ENCODE results near the gene HBG2. TPM values are rescaled to one million over a fixed set of nuclear protein-coding genes. Genes with fewer than 3 reads are reported as not detected.

HBG2 gene
- total and polyA plus RNA-seq, 10 of the 15 experiments (the other 5 are each of a cell fraction or from before 2014, with no cell fraction given): 1.1 to 8.3 (median 2.9) TPM; not detected in 5

DNA sequence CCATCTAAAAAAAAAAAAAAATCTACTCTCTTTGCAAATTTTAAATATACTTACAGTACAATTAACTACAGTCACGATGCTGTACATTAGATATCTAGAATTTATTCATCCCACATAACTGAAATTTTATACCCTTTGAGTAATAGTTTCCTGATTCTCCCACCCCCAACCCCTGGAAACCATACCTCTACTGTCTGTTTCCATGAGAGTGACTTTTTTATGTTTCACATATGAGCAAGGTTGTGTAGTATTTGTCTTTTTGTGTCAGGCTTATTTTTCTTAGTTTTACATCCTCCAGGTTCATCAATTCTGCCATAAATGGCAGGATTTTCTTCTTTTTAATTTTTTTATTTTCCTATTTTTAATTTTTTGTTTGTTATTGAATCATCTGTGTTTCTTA, 30.9 kb downstream of the HBG2 start:
- ATAC-seq (no peak), FAIRE-seq (no peak), DNase-seq (ENCODE audit: low read depth, low spot score) (no peak)
- in situ Hi-C loops (cut with MboI): no loop called here
- BruUV-seq (replicated peaks): no TSS peak
- no peaks in the 10 kb centered on the region for H3K36me3 ChIP-seq (ENCODE audit: control insufficient read depth in 2 of 2, insufficient read depth in 2 of 2, low read length in 1 of 2)
- H2AFZ ChIP-seq (ENCODE audit: control insufficient read depth, low read depth, low read length): no peak overlapping the region
- TF ChIP-seq CBX3 (IDR thresholded peaks at IDR 0.05; ENCODE audit: borderline replicate concordance, low read depth) (no peak), EED (IDR thresholded peaks at IDR 0.05; ENCODE audit: low read depth) (no peak), PAX8 (IDR thresholded peaks at IDR 0.05) (no peak), NR2C2 (IDR thresholded peaks at IDR 0.05; ENCODE audit: borderline replicate concordance, control insufficient read depth, insufficient read length, low read depth) (no peak), IKZF1 (conservative IDR thresholded peaks at IDR 0.05) (no peak), LARP7 (IDR thresholded peaks at IDR 0.05) (no peak), CREB1 (IDR thresholded peaks at IDR 0.05; ENCODE audit: low read depth) (no peak), JUND (IDR thresholded peaks at IDR 0.05; ENCODE audit: low read depth, low read length) (no peak), FOXM1 (IDR thresholded peaks at IDR 0.05; ENCODE audit: low read depth, low read length) (no peak), TARDBP (IDR thresholded peaks at IDR 0.05; ENCODE audit: borderline replicate concordance) (no peak), E2F4 (IDR thresholded peaks at IDR 0.05; ENCODE audit: low read depth, low read length) (no peak), HSF1 (IDR thresholded peaks at IDR 0.05; ENCODE audit: low read depth, low read length) (no peak), MXI1 (IDR thresholded peaks at IDR 0.05; ENCODE audit: low read depth, low read length) (no peak), BRCA1 (IDR thresholded peaks at IDR 0.05; ENCODE audit: low read depth, low read length) (no peak)
- TF ChIP-seq, protein P1, sequence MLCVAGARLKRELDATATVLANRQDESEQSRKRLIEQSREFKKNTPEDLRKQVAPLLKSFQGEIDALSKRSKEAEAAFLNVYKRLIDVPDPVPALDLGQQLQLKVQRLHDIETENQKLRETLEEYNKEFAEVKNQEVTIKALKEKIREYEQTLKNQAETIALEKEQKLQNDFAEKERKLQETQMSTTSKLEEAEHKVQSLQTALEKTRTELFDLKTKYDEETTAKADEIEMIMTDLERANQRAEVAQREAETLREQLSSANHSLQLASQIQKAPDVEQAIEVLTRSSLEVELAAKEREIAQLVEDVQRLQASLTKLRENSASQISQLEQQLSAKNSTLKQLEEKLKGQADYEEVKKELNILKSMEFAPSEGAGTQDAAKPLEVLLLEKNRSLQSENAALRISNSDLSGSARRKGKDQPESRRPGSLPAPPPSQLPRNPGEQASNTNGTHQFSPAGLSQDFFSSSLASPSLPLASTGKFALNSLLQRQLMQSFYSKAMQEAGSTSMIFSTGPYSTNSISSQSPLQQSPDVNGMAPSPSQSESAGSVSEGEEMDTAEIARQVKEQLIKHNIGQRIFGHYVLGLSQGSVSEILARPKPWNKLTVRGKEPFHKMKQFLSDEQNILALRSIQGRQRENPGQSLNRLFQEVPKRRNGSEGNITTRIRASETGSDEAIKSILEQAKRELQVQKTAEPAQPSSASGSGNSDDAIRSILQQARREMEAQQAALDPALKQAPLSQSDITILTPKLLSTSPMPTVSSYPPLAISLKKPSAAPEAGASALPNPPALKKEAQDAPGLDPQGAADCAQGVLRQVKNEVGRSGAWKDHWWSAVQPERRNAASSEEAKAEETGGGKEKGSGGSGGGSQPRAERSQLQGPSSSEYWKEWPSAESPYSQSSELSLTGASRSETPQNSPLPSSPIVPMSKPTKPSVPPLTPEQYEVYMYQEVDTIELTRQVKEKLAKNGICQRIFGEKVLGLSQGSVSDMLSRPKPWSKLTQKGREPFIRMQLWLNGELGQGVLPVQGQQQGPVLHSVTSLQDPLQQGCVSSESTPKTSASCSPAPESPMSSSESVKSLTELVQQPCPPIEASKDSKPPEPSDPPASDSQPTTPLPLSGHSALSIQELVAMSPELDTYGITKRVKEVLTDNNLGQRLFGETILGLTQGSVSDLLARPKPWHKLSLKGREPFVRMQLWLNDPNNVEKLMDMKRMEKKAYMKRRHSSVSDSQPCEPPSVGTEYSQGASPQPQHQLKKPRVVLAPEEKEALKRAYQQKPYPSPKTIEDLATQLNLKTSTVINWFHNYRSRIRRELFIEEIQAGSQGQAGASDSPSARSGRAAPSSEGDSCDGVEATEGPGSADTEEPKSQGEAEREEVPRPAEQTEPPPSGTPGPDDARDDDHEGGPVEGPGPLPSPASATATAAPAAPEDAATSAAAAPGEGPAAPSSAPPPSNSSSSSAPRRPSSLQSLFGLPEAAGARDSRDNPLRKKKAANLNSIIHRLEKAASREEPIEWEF (IDR thresholded peaks at IDR 0.05; ENCODE audit: insufficient replicate concordance, low read depth, low read length): no peak
- RAD21 ChIA-PET (ENCODE audit: unreplicated experiment): no interaction called here
- H3K27ac ChIP-seq (ENCODE audit: control insufficient read depth, insufficient read depth): no peak overlapping the region
- SMC1A ChIA-PET (ENCODE audit: uncharacterized antibody, unreplicated experiment): no interaction called here
- no peaks in the 10 kb centered on the region for H4K20me1 ChIP-seq (ENCODE audit: control insufficient read depth, insufficient read depth)
- no peak overlapping the region for H3K4me2 ChIP-seq (ENCODE audit: control insufficient read depth, insufficient read depth)
- H3K9me3 ChIP-seq (replicated peaks; ENCODE audit: control insufficient read depth, insufficient read depth, low read length): no peaks in the 10 kb centered on the region
- intact Hi-C loops (cut with micrococcal nuclease; ENCODE audit: unreplicated experiment): no loop called here
- POLR2A ChIA-PET: no interaction called here
- no peaks in the 10 kb centered on the region for H3K4me1 ChIP-seq (ENCODE audit: control insufficient read depth, insufficient read depth, low read length)
- CTCF ChIA-PET: no interaction called here
- WGBS (ENCODE audit: insufficient coverage, insufficient replicate concordance, low lambda C conversion rate, missing lambda C conversion rate): 0% methylated on average over 1 of the region's 1 CpG
- H3K27me3 ChIP-seq (replicated peaks in 1 of 2; ENCODE audit: control insufficient read depth in 2 of 2, insufficient read depth in 2 of 2, low read length in 1 of 2): no peaks in the 10 kb centered on the region
- no peak overlapping the region for H3K4me3 ChIP-seq
- no peak overlapping the region for H3K9ac ChIP-seq (ENCODE audit: control insufficient read depth, insufficient read depth, low read length)
- no peaks in the 10 kb centered on the region for H3K79me2 ChIP-seq (ENCODE audit: control insufficient read depth, insufficient read depth, low read length)

Measured in GM12878 (cell line).